GM23338 (cell line): Measurements from ENCODE around the gene KRT2.

Experiments used
- EZH2 ChIP-seq: fragments of 200-600 bp; sonication (generic); IDR thresholded peaks from one replicate; pipeline ENCODE4 v1.8.0; 2017; ENCODE audit warnings: antibody characterized with exemption, mild to moderate bottlenecking, low read depth; ENCODE audit not compliant: unreplicated experiment
- EZH2phosphoT487 ChIP-seq: fragments of 200-600 bp; sonication (generic); IDR thresholded peaks from one replicate; pipeline ENCODE4 v1.8.1; 2018; ENCODE audit warnings: antibody characterized with exemption; ENCODE audit not compliant: unreplicated experiment
- JUNB ChIP-seq: IDR thresholded peaks from one replicate; pipeline ENCODE4 v1.6.1; 2016; ENCODE audit warnings: antibody characterized with exemption; ENCODE audit not compliant: unreplicated experiment
- NANOG ChIP-seq: IDR thresholded peaks from 2 replicates; pipeline ENCODE4 v1.6.1; 2016; ENCODE audit warnings: antibody characterized with exemption, borderline replicate concordance
- POLR2AphosphoS5 ChIP-seq: IDR thresholded peaks from 2 replicates; pipeline ENCODE4 v1.6.1; 2016; ENCODE audit warnings: antibody characterized with exemption, low read depth
- ZNF114 ChIP-seq: fragments of 250-450 bp; sonication (Bioruptor Pico); IDR thresholded peaks from 2 replicates; pipeline ENCODE4 v1.5.0; 2020; ENCODE audit warnings: mild to moderate bottlenecking, moderate library complexity
- TF ChIP-seq, protein P1 (sequence below), 2 experiments: fragments of 200-600 bp in 1 of 2; sonication (generic) in 1 of 2; conservative IDR thresholded peaks; 2 replicates each; pipeline versions ENCODE4 v1.5.1 to v1.6.1; 2016 to 2017; ENCODE audit warnings: antibody characterized with exemption in 2 of 2, low read depth in 2 of 2, mild to moderate bottlenecking in 2 of 2, moderate library complexity in 1 of 2
- TF ChIP-seq, protein P2 (sequence below): IDR thresholded peaks from one replicate; pipeline ENCODE4 v1.6.1; 2018; ENCODE audit warnings: antibody characterized with exemption; ENCODE audit not compliant: unreplicated experiment

DNA sequence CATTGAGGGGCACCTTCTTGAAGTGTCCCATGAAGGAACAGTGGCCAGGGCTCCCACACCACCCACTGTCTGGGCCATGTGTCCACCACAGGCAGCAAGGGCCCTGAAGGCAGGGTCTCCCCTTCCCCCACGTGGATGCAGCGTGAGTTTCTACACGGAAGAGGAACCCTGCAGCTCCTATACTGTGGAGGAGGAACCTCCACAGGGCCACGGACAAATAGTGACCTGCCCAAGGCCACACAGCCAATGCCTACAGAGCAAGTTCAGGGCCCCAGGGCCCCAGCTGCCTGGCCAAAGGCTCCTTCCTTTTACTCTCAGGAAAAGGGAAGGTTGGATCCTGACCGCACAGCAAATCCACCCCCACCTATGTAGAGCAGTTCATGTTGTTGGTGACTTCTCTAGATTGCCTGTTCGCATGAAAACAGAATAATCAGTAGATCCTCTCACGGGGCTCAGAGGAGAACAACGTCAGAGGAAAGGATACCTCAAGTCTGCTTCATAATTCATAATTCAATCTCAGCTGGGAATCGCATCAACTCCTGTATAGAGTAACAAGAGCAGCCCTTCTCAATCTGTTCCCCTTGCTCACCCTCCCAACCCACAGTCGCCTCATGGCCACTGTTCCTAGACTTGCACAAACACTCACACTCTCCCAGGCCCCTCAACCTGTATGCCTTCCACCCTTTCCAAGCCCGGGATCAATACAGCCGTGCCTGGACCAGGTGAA lies 22.6 kb downstream of the KRT2 start:
- TF ChIP-seq, protein P1, sequence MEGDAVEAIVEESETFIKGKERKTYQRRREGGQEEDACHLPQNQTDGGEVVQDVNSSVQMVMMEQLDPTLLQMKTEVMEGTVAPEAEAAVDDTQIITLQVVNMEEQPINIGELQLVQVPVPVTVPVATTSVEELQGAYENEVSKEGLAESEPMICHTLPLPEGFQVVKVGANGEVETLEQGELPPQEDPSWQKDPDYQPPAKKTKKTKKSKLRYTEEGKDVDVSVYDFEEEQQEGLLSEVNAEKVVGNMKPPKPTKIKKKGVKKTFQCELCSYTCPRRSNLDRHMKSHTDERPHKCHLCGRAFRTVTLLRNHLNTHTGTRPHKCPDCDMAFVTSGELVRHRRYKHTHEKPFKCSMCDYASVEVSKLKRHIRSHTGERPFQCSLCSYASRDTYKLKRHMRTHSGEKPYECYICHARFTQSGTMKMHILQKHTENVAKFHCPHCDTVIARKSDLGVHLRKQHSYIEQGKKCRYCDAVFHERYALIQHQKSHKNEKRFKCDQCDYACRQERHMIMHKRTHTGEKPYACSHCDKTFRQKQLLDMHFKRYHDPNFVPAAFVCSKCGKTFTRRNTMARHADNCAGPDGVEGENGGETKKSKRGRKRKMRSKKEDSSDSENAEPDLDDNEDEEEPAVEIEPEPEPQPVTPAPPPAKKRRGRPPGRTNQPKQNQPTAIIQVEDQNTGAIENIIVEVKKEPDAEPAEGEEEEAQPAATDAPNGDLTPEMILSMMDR (conservative IDR thresholded peaks at IDR 0.05; ENCODE audit: low read depth in 2 of 2), result no peak
- TF ChIP-seq POLR2AphosphoS5 (no peak), EZH2 (no peak), ZNF114 (CRISPR knock-in tag) (no peak), NANOG (no peak), JUNB (no peak), EZH2phosphoT487 (no peak)
- TF ChIP-seq, protein P2, sequence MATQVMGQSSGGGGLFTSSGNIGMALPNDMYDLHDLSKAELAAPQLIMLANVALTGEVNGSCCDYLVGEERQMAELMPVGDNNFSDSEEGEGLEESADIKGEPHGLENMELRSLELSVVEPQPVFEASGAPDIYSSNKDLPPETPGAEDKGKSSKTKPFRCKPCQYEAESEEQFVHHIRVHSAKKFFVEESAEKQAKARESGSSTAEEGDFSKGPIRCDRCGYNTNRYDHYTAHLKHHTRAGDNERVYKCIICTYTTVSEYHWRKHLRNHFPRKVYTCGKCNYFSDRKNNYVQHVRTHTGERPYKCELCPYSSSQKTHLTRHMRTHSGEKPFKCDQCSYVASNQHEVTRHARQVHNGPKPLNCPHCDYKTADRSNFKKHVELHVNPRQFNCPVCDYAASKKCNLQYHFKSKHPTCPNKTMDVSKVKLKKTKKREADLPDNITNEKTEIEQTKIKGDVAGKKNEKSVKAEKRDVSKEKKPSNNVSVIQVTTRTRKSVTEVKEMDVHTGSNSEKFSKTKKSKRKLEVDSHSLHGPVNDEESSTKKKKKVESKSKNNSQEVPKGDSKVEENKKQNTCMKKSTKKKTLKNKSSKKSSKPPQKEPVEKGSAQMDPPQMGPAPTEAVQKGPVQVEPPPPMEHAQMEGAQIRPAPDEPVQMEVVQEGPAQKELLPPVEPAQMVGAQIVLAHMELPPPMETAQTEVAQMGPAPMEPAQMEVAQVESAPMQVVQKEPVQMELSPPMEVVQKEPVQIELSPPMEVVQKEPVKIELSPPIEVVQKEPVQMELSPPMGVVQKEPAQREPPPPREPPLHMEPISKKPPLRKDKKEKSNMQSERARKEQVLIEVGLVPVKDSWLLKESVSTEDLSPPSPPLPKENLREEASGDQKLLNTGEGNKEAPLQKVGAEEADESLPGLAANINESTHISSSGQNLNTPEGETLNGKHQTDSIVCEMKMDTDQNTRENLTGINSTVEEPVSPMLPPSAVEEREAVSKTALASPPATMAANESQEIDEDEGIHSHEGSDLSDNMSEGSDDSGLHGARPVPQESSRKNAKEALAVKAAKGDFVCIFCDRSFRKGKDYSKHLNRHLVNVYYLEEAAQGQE, result no peak
